T-helper 17 cell (primary cell): Measurements from ENCODE around the gene XRN2. TPM values are rescaled to one million over a fixed set of nuclear protein-coding genes. Genes with fewer than 3 reads are reported as not detected.

Source experiments
- ATAC-seq: fragments of 150-1000 bp; cut with Tn5 transposase; 2 replicates; pipeline ENCODE4 v1.10.0; 2021; ENCODE audit warnings: mild to moderate bottlenecking, moderate library complexity
- DNase-seq, 3 donors: peaks; one replicate each; pipeline versions ENCODE4 v3.0.0 to v3.0.0-alpha.2; 2020 to 2021
- H3K9me3 ChIP-seq: one replicate; pipeline ENCODE4 v1.7.0; 2013; ENCODE audit warnings: low read length, mild to moderate bottlenecking; ENCODE audit not compliant: control insufficient read depth, poor library complexity, severe bottlenecking
- H3K27ac Mint-ChIP-seq: one replicate; pipeline ENCODE4 v1.8.0; 2022; ENCODE audit warnings: mild to moderate bottlenecking, moderate library complexity, mixed read lengths
- H3K27me3 Mint-ChIP-seq: one replicate; pipeline ENCODE4 v1.8.0; 2022; ENCODE audit warnings: mixed read lengths
- H3K36me3 Mint-ChIP-seq: one replicate; pipeline ENCODE4 v1.8.0; 2022; ENCODE audit warnings: low read depth, mixed read lengths
- H3K4me1 Mint-ChIP-seq: one replicate; pipeline ENCODE4 v1.8.0; 2022; ENCODE audit warnings: mild to moderate bottlenecking, mixed read lengths
- H3K4me3 Mint-ChIP-seq: one replicate; pipeline ENCODE4 v1.8.0; 2022; ENCODE audit warnings: mild to moderate bottlenecking, moderate library complexity, mixed read lengths
- total RNA-seq, 4 donors: library from RNA in 2 of 4; stranded (reverse) in 2 of 4; gene quantifications; one replicate each; pipeline ENCODE4 v1.2.3 and lab custom pipeline; 2022 to 2026

The XRN2 gene
- total RNA-seq, 2 donors from 2014 or later = 53.7 to 59.2 TPM

DNA sequence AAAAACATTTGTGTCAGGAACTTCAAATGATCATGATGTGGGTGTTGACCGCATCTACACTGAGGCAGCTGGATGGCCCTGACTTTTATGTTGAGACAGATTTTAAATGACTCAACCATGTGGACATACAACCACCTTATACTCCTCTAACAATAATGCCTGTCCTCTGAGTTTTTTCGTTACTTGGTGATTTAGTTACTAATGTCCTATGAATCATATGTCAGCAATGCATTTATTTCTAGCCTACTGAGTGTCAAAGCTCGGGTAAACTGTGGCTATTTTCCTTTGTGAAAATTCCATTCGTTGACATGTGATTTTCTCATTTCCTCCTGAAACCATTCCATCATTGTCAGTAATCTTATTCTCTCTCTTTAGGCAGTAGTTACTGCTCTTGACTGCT, 133.1 kb downstream of the XRN2 start:
- Mint-ChIP-seq H3K27me3 (peaks cover 43% of the 10 kb centered on the region), H3K4me1 (no peaks in the 10 kb centered on the region), H3K4me3 (no peak overlapping the region), H3K27ac (no peak overlapping the region), H3K36me3 (peaks cover 2% of the 10 kb centered on the region)
- ATAC-seq (no peak), DNase-seq (no peak)
- no peaks in the 10 kb centered on the region for H3K9me3 ChIP-seq

DNA sequence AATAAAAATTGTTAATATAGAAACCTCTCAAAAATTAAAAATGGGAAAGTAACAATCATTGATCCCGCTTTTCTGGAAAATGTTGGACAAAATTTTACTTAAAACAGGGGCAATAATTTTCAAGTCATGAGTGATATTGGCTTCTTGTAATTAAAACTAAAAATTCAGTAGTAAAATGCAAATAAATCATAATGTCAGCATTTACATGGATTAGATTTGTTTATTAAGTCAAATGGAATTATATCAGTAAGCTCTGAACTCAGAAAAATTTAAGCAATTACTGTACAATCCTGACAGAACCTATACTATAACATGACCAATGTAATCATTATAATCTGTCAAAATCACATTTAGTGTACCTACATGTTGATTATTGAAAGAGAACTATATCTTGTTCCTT, 134.1 kb downstream of the XRN2 start:
- peaks cover 2% of the 10 kb centered on the region for H3K36me3 Mint-ChIP-seq
- H3K4me3 Mint-ChIP-seq = no peak overlapping the region
- H3K4me1 Mint-ChIP-seq = no peaks in the 10 kb centered on the region
- H3K9me3 ChIP-seq = no peaks in the 10 kb centered on the region
- peaks cover 46% of the 10 kb centered on the region for H3K27me3 Mint-ChIP-seq
- DNase-seq (no peak), ATAC-seq (no peak)
- no peak overlapping the region for H3K27ac Mint-ChIP-seq

DNA sequence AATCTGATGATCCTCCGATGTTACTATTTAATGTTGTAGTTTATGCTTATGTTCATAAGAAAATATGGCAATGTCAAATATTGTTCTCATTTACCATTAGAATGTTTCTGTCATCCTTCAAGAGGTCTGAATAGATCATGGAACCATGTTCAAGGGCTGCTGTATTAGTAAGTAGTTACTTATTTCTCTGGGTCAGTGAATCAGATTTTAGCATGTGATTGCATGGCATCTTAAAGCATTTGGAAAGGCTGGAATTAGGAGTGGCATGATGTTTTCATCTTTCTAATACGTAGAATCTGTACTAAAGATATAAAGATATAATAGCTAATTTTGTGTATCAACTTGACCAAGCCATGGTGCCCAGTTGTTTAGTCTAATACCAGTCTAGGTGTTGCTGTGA, 134.7 kb downstream of the XRN2 start:
- Mint-ChIP-seq H3K4me3 (no peak overlapping the region), H3K27me3 (peaks cover 46% of the 10 kb centered on the region), H3K36me3 (peaks cover 2% of the 10 kb centered on the region), H3K27ac (no peak overlapping the region), H3K4me1 (peaks cover 2% of the 10 kb centered on the region)
- no peak for DNase-seq
- no peak for ATAC-seq
- no peaks in the 10 kb centered on the region for H3K9me3 ChIP-seq

Other genes starting within 250 kb of the XRN2 start
- gene LINC00237, start 197.0 kb upstream of the XRN2 start, total RNA-seq = not detected
- gene KIZ, start 177.2 kb upstream of the XRN2 start, total RNA-seq = 10 to 100 TPM; 23.0 to 26.9 TPM
- not detected for gene NKX2-4, start 94.2 kb downstream of the XRN2 start, total RNA-seq
- not detected for gene NKX2-2, start 210.7 kb downstream of the XRN2 start, total RNA-seq